ENCODE results near the gene SRBD1. TPM values are rescaled to one million over a fixed set of nuclear protein-coding genes. Genes with fewer than 3 reads are reported as not detected.
A peak's percentile ranks its signal among the peaks of the same experiment; 100 is the strongest.

The SRBD1 gene
- total RNA-seq, 1 donor from 2014 or later: 18.0 TPM

- DNase-seq: peak; percentile 96
Observed at GRCh38 chr2:45353879-45354278, 257.2 kb downstream of the SRBD1 start.

- no peak for DNase-seq
Observed at GRCh38 chr2:45352506-45352905, 258.6 kb downstream of the SRBD1 start.

- DNase-seq: no peak
Observed at GRCh38 chr2:45345331-45346234, 265.5 kb downstream of the SRBD1 start.

GRCh38 chr2:45344502-45344901 is 266.6 kb downstream of the SRBD1 start:
- no peak for DNase-seq

- DNase-seq: no peak
Observed at GRCh38 chr2:45344071-45344470, 267.0 kb downstream of the SRBD1 start.

- DNase-seq: no peak
Observed at GRCh38 chr2:45343251-45344017, 267.6 kb downstream of the SRBD1 start.

GRCh38 chr2:45340318-45340717 is 270.7 kb downstream of the SRBD1 start:
- no peak for DNase-seq

- DNase-seq: no peak
Observed at GRCh38 chr2:45339253-45339652, 271.8 kb downstream of the SRBD1 start.

Other genes with a start within 250 kb of the SRBD1 start
- 46.5 and 52.8 TPM in 2 replicates for gene PRKCE, start 40.4 kb upstream of the SRBD1 start, total RNA-seq

Data from dermis blood vessel endothelial cell (primary cell).